HG02885 (cell line): Measurements from ENCODE around the gene ESAM.
A peak's percentile ranks its signal among the peaks of the same experiment; 100 is the strongest.
"Not testable (repeated sequence)": the region's sequence is repeated elsewhere in the genome, so short reads cannot be mapped to it uniquely, and the experiment has no call there.

Experiments used
- ATAC-seq: cut with Tn5 transposase; IDR thresholded peaks from one replicate; pipeline ENCODE4 v1.9.1; 2021; ENCODE audit warnings: mild to moderate bottlenecking; ENCODE audit not compliant: unreplicated experiment, poor library complexity

Gene ESAM

DNA sequence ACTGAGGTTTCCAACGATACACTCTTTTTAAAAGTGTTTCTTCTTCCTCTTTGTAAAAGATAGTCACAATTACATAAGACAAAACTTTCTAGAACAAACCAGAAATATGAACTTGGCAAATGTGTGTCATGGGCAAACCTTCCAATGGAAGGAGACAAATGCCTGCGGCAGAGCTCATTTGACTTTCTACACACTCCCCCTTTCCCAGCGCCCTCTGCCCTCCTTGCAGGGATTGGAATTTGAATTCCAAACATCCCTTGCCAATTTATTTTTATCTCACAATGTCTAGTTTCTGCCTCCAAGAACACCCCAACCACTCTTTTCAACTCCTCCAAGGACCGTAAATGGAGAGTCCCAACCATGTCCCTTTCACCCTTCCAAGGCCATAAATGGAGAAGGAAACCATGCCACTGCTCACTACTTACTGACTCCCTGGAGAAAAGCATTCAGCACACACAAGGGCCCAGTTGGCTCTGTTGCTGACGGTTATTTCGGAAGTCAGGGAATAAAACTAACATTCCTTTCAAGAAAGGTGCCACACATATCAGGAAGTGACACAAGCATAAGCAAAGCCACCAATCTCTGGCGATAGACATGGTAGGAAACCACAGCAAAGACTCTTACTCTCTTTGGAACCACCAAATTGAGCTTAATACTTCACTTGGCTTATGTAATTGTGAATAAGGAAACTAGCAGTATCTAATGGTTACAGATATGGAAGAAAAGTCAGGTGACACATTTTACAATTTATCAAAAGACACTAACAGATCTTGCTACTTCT is 15.0 kb upstream of the ESAM start:
- no peak for ATAC-seq

DNA sequence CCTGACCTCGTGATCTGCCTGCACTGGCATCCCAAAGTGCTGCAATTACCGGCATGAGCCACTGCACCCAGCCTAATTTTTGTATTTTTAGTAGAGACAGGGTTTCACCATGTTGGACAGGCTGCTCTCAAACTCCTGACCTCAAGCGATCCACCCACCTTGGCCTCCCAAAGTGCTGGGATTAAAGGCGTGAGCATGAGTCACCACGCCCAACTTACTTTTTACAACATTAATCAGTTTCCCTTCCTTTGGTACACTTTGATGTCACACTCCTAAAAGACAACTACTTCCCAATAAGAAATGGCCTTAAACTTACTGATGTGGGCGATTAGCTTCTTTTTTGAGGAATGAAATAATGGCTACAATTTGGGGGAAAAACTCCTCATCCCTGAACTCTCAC is 8.9 kb upstream of the ESAM start:
- ATAC-seq = not testable (repeated sequence)

DNA sequence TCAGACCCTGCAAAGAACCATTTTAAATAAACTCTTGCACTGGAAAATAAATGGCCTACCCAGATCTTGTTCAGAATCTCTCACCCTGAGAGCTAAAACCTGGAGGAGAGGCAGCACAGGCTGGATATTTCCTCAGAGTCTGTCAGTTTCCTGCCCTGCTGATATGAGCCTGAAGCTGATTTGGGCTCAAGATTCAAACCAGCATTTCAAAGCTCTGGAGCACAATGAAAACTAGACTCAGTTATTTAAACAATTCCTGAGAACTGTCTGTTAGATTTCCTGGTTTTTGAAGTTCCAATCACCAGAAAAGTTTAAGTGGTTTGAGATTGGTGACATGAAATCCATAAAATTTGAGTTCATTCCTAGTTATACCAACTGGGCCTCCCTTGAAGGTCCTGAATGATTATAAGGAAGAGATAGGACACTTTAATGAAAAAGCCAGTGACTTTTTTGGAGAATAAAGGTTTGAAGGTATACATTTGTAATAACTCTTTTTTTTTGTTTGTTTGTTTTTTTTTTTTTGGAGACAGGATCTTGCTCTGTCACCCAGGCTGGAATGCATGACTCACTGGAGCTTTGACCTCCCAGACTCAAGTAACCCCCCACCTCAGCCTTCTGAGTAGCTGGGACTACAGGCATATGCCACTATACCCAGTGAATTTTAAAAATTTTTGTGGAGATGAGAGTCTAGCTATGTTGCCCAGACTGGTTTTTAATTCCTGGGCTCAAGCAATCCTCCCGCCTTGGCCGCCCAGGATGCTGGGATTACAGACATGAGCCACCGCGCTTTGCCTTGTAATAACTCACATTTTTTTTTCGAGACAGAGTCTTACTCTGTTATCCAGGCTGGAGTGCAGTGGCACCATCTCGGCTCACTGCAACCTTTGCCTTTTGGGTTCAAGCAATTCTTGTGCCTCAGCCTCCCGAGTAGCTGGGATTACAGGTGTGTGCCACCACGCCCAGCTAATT is 8.0 kb upstream of the ESAM start:
- ATAC-seq = no peak

DNA sequence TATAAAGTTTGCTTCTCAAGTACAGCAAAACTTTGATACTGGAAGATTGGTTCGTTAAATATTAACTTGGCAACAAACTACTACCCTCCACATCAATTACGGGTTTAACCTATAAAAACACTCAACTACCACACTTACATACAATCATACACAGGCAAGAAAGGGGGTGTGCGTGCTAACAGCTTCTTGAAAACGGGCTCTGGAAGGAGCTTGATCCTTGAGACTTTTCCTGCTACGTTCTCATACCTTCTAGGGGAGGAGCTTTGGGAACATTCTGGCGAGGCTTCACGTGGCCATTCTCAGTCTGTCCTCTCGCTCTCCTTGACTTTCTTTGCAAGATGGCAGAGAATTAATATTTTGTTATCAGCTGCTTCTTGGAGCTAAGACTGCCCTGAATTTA is 6.8 kb upstream of the ESAM start:
- no peak for ATAC-seq

DNA sequence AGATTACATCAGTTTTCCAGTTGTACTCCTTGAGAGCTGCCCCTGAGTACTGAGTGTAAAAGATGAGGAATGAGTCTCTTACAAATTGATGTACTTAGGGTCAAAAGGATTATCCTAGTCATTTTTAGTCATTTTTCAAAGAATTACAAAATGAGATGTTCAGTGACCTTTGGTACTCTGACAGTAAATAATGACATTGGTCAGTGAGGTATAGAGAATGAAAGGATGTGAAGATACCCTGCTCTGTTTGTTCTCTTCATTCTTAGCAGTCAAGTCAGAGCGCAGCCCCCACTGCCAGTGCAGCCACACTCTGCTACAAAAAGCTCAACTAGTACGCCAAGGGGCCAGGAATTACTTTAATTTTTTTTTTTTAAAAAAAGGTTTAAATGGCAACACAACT is 4.1 kb upstream of the ESAM start:
- no peak for ATAC-seq

DNA sequence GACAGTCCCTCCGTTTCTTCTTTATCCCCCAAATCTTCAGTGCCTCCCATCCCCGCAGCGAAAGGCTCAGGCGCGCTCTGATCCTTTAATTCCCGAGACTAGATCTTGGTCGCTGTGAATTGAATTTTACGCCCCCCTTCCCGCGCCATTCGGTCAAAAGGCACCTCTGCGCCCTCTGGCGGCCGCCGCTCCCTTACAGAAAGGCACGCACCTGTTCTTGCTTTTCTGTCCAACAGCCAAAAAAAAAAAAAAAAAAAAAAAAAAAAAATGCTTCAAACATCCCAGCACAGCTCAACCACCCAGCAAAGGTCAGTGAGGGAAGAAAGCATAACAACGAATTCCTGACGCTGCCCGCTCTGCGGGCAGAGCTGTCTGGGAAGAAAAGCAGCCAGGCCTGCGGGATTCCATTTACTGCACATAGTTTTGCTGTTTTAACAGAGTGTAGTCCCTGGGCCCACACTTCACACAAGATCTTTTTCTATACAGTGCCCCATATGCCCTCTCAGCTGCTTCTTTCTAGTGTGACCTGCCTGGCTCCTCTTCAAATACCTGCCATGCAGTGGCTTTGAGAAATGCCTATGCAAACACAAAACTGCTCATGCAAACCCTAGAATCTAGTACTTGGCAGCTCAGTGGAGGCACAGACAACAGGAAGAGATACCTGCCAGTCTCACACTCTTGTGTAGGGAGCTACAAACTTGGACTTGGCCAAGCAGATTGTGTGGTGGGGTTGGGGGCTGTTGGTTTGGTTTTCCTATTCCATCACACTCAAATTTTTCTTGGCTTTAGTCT is 1.3 kb upstream of the ESAM start:
- peak; percentile 19 for ATAC-seq

DNA sequence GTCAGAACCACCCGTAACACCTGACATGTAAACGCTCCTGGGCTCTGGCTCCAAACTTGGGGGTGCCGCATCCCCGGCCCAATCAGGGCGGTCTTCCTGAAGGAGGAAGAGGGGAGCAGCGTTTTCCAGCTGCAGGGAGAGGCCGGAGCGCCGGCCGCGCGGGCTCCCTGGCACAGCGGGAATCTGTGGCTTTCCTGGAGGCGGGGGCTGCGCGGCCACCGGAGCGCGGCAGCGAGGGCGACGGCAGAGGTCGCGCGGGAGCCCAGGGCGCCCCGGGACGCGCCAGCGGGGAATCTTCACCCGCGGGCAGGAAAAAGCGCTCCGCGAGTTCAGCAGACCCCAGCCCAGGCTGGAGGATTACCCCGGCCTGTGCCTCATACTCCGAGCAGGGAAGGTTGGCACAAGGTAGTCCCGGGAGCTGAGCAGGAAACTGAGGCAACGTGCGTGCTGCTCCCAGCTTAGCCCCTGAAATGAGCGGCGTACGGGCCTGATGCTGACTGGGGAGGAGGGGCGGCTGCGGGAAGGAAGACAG is 600 bp upstream of the ESAM start:
- peak; percentile 13 for ATAC-seq

DNA sequence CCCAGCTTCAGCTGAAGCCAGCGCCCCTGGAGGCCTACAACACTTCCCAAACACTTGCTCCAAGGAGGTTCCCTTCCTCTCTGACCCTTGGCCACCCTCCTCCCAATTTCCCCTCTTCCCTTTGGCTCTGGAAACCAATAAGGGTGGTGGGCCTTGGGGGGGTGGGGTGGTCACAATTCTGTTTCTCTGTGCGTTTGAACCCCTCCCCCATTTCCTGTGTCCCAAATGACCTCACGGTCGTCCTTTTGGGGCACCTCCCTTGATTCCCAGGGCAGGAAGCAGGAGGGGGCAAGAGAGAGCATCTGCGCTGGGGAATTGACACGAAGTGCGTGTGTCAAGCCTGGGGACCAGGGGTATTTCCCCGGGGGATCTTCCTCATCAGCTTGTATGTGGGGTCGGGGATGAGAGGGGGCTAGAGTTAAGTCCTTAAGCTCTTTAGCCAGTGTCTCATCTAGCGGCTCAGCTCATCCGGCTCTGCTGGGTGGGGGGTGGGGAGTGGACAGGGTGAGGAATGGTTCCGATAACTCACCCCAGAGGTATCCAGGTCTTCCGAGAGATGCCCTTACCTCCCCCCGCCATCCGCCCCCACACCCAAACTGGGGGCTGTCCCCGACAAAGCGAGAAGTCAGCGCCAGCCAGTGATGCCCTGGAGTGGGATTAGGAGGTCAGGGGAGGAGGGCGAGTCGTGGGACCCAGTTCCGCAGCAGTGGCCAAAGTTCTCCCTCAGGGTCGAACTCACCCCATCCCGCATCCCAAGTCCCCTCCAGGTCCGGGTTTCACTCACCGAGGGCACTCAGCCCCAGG is 587 bp downstream of the ESAM start:
- ATAC-seq = no peak

DNA sequence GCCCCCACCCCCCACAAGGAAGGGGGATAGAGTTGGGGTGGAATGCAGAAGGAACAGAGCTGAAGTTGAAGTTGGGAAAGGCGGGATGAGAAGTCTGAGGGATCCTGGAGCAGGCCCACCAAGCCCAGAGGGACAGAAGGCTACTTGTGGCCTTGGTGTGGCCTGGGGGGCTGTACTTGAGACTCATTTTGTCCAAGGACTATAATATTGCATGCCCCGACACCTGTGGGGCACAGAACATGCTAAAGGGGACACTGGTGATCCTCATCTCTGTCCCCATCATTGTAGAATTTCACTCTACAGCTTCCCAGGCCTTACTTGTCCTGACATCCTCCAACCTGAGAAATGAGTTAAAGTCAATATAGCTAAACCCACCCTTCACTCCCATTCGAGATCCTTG is 1.3 kb downstream of the ESAM start:
- no peak for ATAC-seq

DNA sequence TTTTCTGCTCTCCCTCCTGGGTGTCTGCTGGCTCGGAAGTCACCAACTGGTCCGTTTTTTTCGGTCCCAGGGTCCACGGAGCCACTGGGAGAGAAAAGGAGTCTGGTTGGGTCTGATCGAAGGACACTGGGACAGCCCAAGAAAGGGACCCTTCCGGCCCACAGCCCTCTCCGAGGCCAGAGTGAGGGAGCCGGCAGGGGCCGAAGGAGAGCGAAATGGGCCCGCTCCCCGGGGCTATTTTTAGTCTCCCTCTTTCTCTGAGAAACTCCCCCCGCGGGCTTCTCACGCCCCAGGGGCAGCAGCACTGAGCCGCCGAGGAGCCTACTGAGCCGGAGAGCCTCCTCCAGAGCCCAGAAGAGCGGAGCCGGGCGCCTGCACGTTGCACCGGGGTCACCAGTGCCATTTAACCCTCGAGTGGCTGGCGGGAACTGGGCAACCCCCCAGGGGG is 1.9 kb downstream of the ESAM start:
- peak; percentile 31 for ATAC-seq

DNA sequence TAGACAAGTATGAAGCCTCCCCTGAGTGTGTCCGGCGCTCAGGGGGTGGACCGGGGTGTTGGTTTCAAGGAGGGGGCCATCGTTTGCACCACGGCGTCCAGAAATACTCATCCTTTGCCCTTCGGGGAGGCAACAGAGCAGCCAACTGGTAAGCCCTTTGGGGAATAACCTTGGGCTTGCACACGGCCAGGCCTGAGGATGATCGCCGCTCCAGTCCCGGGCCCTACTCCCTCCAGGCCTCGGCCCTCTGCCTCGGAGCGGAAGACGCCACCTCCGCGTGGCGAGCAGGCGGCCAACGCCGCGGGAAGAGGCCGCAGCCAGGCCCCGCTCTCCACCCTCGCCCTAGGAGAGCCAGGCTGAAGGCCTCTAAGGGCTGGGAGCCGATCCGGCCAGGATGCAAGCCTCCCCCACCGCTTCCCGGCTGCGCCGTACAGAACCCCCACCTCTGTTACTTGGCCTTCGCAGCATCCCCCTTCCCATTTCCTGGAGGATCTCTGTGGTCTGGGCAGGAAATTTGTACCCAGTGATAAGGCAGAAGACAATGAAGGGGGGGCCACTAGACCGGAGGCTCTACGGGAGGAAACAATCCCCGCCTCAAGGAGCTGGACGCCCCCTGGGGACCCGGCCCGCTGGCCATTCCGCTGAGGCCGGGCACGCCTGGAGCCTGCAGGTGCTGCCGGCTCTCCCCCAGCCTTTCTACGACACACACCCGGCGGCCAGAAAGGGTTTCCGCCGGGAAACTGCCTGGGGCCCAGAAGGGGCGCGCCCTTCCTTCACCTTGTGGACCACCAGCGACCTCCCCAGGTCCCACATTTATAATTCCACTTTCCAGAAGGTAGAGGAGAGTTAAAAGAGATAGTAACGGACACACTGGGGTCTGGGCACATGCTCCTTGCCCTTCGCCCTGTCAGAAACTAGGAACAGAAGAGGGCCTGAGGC is 2.6 kb downstream of the ESAM start:
- no peak for ATAC-seq

DNA sequence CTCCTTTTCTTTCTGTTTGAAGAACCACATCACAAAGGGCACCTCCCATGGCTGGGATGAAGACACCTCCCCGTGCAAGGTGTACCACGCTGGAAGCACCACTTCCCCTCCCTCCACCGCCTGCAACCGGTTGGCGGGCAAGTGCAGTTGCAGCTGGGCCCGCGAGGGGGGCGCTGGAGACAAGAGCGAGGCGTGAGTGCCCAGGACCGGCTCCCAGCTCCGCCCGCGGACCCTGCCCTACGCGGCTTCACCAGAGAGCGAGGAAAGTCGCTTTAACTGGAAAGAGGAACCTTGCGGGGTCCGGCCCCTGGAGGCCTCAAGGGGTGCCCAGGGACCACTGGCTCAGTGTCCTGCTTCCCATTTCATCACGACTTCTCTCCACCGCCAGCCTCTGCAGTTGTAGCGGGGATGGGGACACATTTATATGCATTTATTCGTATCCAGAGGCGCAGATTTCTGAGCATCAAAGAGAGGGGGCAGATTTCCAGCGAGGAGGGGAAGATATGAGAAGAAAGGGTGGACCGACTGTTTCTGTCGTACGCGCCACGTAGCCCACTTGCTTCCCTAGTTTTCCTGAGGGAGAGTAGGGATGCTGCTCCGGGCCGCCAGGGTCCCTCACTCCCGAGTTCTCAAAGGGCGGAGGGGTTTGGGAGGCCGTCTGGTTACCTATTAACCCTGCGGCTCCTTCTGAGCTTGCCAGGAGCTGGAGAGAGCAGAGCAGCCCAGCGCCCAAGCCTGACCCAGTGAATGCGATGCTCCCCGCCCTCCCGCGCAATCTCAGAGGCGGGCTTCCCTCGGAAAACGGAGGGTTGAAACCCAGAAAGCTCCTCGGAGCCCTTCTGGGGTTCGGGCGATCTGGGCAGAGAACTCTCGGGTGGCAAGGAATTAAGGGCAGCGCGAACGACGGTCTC is 3.5 kb downstream of the ESAM start:
- peak; percentile 56 for ATAC-seq

DNA sequence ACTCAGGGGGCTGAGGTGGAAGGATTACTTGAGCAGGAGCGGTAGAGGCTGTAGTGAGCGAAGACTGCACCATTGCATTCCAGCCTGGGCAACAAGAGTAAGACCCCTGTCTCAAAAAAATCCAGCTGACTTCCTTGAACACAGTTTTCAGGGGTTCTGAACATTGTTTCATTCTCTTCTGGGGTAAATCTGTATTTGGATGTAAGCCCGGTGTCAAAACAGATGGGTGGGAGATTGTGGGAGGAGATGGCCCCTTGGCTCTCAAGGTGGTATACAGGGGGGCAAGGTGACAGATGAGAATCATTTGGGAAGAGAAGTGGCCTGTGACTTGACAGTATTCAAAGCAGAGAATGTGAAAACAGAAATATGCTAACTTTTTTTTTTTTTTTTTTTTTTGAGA is 4.8 kb downstream of the ESAM start:
- no peak for ATAC-seq

DNA sequence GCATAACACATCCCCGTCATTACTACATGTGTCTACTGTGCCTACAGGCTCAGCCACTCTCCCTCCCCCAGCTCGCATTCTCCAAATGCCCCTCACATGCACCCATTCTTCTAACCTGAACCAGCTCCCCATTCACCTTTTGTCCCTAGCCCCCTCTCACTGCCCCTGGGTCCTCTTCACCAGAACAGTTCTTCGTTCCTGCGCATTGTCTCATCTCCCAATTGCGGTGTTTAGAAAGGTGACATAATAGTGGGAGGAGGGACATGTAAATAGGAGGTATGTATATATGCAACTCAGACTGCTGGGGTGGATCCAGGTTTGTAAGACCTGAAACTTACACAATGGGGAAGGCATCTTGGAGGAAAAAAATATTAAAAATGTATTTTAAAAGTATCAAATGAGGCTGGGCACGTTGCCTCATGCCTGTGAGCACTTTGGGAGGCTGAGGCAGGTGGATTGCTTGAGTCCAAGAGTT is 5.3 kb downstream of the ESAM start:
- no peak for ATAC-seq

DNA sequence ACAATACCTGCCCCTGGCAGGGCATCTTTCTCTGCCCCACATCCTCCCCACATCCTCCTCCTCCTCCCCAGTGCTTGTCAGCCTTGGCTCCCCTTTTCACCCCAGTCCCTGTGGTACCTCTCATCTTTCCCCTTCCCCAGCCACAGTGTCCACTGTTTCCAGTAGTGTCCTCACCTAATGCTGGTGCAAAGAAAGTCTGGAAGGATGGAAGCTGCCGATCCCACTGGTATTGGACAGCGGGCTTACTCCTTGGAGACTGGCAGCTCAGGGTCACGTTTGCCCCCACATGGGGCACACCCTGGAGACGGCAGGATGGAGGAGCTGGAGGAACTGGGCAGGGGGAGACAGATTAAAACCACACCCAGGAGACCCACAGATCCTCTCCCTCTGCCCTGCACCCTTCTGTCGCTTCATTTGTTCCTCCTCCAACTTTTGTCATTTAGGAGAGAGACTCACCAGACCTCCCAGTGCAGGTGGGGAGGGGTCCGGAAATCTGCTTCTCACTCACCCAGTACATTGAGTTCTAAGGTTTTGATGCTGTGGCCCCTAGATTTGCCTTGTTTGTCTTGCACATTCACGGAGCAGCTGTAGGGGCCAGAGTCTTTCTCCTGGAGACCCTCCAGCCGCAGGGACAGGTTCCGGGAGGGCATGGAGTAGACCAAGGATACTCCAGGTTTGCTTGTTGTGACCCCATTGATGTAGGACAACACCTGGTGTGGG is 5.9 kb downstream of the ESAM start:
- ATAC-seq = no peak

DNA sequence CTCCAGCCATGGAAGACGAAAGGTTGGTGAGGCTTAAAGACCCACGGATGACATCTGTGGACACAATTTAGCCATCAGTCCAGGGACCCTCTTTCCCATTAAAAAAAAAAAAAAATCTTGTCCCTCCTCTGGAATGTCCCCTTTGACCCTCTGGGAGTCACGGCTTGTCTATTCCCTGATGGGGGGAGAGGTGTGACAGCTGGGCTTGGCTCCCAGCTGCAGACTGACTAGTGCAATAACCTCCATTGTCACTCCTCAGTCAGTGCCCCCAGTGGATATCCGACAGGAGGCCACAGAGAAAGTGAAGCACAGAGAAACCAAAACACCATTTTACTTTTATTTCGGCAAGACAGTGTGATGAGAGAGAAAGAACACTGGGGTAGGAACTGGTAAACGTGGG is 7.4 kb downstream of the ESAM start:
- ATAC-seq = no peak

DNA sequence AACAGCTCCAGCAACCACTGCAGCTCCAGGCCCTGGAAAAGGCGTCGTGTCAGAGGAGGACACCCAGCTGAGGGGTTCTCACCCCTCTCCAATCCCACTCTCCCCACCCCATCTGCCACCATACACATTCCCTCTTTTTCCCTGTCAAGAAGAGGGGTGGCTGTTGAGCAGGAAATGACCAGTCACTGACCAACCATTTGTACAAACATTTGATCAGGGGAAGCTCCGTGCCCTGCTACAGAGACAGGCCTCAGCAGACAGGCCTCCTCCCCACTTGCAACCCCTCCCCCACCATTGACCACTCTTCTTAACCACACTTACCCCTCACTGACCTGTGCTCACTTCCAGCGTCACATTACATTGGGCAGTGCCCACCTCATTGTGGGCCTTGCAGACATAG is 7.8 kb downstream of the ESAM start:
- ATAC-seq = no peak
